ENCODE results near the gene KRTAP3-2. TPM values are rescaled to one million over a fixed set of nuclear protein-coding genes. Genes with fewer than 3 reads are reported as not detected.

The KRTAP3-2 gene
- total RNA-seq, 1 experiment from 2014 or later = not detected

DNA sequence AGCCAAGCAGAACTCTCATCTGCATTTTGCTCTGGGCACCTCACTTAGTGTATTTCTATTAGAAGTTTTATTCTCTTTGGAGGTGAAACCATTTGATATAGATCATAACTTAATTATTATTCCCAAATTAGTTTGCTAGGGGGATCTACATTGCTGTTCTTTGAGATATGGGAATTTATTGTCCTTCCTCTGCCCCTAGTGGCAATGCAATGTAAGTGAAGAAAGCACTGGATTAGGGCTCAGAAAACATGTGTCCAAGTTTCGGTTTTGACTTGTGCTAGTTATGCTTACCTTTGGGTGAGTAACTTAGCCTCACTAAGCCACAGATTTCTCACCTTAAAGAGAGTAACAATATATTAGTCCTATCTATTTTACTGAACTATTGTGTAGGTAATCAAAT is 35.9 kb downstream of the KRTAP3-2 start:
- peak; percentile 41 for DNase-seq (ENCODE audit: low spot score)

DNA sequence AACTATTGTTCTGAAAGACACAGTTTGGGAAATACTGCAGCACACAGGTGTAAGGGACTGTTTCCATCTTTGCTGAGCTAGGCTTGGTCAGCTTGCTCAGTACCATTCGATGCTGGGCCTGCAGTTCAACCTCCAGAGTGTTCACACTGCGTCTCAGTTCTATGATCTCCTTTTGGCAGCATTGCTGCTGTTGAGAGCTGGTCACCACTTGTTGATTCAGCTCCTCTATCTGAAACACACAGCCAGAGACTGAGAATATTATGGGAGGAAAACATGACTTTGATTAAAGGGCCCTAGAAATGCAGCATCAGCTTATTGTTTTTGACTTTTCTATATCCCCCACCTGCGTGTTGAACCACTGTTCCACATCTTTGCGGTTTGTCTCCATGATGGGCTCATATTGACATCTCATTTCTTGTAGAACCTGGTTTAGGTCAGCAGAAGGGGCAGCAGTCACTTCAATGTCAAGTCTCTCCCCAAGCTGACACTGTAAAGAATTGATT is 37.6 kb downstream of the KRTAP3-2 start:
- no peak for DNase-seq (ENCODE audit: low spot score)

DNA sequence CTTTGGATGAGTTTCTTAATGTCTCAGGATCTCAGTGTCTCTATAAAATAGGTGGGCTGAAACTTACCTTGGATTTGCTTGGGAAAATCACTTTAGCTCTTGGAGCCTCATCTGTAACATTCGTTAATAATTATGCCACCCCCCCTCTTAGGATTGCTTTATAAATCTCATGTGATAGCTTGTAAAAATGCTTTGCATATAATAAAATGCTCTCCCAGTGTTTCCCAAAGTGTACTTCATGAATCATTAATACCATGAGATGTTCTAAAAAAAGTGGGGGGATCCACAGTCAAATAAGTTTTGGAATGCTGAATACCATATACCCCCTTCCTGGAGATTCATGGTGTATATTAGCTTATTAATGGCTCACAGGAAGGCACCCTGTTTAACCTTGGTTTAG is 38.1 kb downstream of the KRTAP3-2 start:
- DNase-seq (ENCODE audit: low spot score) = no peak

DNA sequence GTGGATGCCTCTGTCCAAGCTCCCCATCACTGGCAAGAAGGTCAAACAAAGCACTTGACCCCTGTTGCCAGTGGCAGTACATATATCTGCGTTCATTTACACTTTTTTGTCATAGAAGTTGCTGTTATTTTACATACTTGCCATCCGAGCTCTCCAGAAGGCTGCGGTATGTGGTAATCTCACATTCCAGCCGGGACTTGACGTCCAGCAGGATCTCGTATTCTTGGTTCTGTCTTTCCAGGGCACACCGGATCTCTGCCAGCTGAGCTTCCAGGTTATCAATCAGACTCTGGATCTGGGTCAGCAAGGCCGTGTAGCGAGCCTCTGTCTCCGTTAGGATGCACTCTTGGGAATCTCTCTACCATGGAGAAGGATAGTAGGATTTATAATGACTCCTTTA is 39.6 kb downstream of the KRTAP3-2 start:
- no peak for DNase-seq (ENCODE audit: low spot score)

DNA sequence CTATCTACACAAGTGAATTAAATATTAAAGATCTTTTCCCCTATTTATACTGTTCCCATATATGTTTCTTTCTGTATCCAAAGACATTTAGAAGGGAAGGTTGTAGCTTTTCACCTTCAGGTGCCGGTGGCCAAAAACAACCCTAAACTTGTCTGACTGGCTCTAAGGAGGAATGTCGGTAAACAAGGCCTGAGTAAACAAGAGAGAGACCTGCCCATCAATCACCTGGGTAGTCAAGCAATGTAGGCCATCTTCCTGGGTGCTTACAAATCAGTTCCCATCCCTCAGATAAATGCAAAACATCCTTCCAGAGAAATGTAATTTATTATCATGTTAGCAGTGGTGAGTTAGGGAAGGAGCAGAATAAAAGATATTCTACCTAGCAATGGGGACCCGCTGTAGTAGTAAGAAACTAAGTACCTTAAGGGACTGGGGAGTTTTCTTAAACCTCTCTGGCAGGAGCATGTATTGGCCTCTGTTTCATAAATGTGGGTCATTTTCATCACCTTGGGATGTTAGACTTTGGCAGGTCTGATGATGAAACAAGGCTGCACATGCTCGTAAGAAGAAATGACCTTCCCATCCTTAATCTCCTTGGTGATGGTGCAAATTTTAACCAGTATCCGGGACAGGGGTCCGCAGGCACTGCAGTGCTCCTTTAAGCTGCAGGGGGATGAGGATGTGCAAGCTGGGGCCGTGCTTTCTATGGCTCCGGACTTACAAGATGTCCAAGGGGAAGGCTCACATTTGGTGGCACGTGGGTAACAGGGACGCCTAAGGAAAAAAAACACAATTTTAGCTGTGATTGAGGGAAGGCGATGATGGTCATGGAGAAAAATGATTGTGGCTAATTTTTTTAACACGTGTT is 41.4 kb downstream of the KRTAP3-2 start:
- no peak for DNase-seq (ENCODE audit: low spot score)

DNA sequence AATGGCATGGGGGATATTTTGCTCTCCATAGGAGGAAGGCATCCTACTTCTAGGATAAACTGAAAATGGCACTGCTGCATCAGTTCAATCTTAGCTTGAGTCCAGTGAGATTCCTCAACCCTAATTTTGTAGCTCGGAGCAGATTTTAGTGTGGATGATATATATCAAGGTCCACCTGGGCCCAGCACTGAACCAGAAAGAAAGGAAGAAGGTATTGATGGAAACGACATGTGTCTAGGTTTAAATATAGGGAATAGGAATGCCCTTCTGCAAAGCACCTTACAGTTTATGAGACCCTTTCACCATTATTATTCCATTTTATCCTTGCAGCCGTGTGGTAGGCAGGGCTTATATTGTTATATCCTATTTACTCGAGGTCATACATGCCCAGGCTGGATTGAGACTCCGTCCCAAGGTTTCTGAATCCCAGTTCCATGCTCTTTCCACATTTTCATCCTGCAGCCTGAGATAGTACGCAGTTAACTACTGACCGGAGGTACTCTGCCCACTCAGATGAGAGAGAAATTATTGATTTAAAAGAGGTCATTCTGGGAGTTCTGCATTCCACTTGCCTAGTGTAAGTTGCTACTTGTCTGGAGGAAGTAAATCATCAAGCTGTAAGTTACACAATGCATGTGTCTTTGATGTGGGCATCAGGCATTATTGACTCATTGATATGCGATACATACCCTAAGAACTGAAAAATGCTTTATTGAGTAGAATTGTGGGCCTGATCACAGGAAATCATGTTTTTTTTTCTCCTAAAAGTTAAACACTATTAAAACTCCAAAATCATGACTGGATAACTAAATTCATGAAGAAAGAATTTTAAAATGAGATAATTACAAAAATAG is 43.1 kb downstream of the KRTAP3-2 start:
- DNase-seq (ENCODE audit: low spot score) = peak; percentile 61

DNA sequence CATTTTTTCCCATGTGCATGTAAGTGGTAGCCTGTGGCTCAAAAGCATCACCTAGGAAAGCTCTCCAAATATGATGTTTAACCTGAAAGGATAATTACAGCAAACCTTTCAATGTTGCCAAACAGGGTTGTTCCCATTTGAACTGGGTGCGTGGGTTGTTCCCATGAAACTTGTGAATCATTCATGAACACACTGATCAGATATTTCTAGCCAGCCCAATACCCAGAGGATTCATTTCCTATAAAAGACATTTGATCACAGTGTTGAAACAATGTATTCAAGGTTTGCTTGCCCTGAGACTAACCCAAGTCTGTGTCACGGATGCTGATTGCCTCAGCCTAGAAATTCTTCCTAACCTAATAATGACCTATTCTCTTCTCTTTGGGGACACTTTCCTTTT is 45.8 kb downstream of the KRTAP3-2 start:
- no peak for DNase-seq (ENCODE audit: low spot score)

DNA sequence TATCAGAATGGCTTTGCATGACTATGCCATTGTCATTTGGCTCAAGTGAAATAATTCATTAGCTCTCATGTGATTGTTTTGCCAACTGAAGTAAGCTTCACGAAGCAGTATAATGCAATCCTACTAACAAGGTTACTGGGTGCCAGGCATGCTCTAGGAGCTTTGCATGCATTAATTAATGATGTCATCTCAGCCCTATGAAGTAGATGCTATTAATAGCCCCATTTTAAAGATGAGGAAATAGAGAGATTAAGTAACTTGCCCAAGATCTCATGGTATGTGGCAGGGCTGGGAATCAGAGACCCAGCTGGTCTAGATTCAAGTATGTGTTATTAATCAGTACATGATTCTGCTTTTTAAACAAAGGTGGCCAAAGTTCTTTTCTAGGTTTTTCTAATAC is 47.0 kb downstream of the KRTAP3-2 start:
- DNase-seq (ENCODE audit: low spot score) = peak; percentile 44

DNA sequence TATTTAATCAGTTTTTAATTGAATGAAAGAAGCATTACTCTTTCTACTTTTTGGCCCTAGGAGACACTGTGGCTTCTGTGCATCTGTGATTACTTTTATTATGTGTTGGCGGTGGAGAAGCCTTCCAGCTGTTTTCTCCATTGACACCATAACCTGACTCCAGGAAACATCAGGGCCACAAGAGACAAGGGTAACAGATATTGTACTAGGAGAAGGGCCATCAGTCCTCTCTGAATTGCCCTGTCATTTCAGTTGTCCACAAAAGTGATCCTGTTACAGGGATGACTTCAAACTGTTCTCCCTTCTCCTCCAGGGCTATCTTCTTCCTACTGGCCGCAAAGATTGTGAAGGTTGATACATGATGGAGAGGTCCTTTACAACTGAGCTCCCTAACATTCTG is 47.6 kb downstream of the KRTAP3-2 start:
- no peak for DNase-seq (ENCODE audit: low spot score)

DNA sequence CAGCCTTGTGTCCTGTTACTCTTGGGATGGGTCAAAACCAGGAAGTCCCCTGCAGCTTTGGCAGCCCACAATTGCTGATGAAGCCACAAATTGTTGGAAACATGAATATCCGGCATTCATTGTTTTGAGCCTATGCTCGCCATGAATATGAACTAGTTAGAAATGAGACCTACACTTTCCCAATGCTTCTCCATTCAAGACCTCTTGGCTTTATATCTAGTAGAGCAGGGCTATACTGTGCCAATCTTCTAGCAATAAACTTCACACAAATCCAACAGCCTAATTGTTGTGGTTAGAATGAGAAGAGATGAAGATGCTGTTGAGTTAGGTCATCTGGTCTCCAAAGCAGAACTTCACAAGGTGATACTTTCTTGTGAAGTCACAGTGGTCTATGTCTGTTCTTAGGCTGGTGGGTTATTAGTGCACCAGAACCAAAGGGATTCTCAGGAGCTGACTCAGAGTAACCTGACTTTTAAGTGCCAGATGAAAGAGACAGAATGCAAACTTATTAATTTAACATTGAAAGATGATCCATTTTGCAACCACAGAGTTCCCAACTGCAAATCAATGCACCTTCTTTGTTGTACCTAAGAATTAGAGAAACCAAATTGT is 48.6 kb downstream of the KRTAP3-2 start:
- DNase-seq (ENCODE audit: low spot score) = no peak

DNA sequence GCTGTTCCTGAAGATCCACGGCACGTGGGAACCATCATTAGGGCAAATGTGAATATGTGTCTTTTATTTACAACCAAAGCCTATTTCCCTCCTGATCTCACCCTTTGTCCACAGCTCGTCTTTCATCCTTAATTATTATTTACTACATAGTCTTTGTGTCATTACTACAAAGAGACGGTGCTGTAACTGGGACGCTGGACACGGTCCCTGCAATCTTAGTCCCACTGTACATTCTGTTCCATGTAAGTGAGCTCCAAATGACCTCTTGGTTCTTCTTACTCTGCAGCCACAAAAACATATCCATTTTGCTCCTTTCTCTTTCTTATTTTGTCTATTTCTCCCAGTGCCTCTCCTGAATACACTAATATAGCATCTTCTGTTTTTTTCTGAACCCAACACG is 49.5 kb downstream of the KRTAP3-2 start:
- DNase-seq (ENCODE audit: low spot score) = no peak

DNA sequence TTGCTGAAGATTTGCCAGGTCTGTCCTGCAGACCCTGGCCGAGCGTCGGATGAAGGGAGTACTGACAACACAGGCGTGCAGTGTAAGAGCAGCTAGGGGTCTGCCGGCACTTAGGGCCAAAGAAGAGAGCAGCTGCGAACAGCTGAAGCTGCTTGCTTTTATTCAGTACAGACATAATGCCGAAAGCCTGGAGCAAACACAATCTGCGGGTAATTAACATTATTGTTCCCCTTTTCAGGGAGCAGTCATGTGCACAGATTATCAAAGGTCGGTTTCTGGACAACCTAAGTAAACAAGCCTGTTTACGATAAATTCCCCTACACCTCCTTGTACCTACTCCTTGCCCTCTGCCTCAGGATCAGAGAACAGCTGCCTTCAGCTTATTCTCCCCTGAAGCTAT is 50.3 kb downstream of the KRTAP3-2 start:
- DNase-seq (ENCODE audit: low spot score) = no peak

Other genes with a start within 250 kb of the KRTAP3-2 start
- not detected in 2 replicates for gene KRT25, start 244.6 kb downstream of the KRTAP3-2 start, total RNA-seq (2014; rRNA removed; shearing (Covaris generic))
- gene KRT26, start 227.7 kb downstream of the KRTAP3-2 start, total RNA-seq (2014; rRNA removed; shearing (Covaris generic)) = not detected in 2 replicates
- not detected in 2 replicates for gene KRT27, start 217.4 kb downstream of the KRTAP3-2 start, total RNA-seq (2014; rRNA removed; shearing (Covaris generic))
- not detected in 2 replicates for gene KRT28, start 199.9 kb downstream of the KRTAP3-2 start, total RNA-seq (2014; rRNA removed; shearing (Covaris generic))
- 28.5 and 34.7 TPM in 2 replicates for gene KRT10, start 177.3 kb downstream of the KRTAP3-2 start, total RNA-seq (2014; rRNA removed; shearing (Covaris generic))
- not detected in 2 replicates for gene KRT12, start 132.7 kb downstream of the KRTAP3-2 start, total RNA-seq (2014; rRNA removed; shearing (Covaris generic))
- not detected in 2 replicates for gene KRT20, start 114.7 kb downstream of the KRTAP3-2 start, total RNA-seq (2014; rRNA removed; shearing (Covaris generic))
- gene KRT23, start 62.3 kb downstream of the KRTAP3-2 start, total RNA-seq (2014; rRNA removed; shearing (Covaris generic)) = not detected in 2 replicates
- not detected in 2 replicates for gene KRT39, start 33.0 kb downstream of the KRTAP3-2 start, total RNA-seq (2014; rRNA removed; shearing (Covaris generic))
- gene KRT40, start 15.6 kb downstream of the KRTAP3-2 start, total RNA-seq (2014; rRNA removed; shearing (Covaris generic)) = not detected in 2 replicates
- not detected in 2 replicates for gene KRTAP3-3, start 5.7 kb downstream of the KRTAP3-2 start, total RNA-seq (2014; rRNA removed; shearing (Covaris generic))
- not detected in 2 replicates for gene KRTAP3-1, start 9.2 kb upstream of the KRTAP3-2 start, total RNA-seq (2014; rRNA removed; shearing (Covaris generic))
- gene KRTAP1-5, start 27.3 kb upstream of the KRTAP3-2 start, total RNA-seq (2014; rRNA removed; shearing (Covaris generic)) = not detected in 2 replicates
- not detected in 2 replicates for gene KRTAP1-4, start 30.3 kb upstream of the KRTAP3-2 start, total RNA-seq (2014; rRNA removed; shearing (Covaris generic))
- gene KRTAP1-3, start 35.0 kb upstream of the KRTAP3-2 start, total RNA-seq (2014; rRNA removed; shearing (Covaris generic)) = not detected in 2 replicates
- not detected in 2 replicates for gene KRTAP1-1, start 41.5 kb upstream of the KRTAP3-2 start, total RNA-seq (2014; rRNA removed; shearing (Covaris generic))
- not detected in 2 replicates for gene KRTAP2-1, start 47.4 kb upstream of the KRTAP3-2 start, total RNA-seq (2014; rRNA removed; shearing (Covaris generic))
- not detected in 2 replicates for gene KRTAP2-2, start 55.3 kb upstream of the KRTAP3-2 start, total RNA-seq (2014; rRNA removed; shearing (Covaris generic))
- 0.69 and 1.00 TPM in 2 replicates for gene KRTAP2-3, start 60.2 kb upstream of the KRTAP3-2 start, total RNA-seq (2014; rRNA removed; shearing (Covaris generic))
- not detected in 2 replicates for gene KRTAP2-4, start 66.0 kb upstream of the KRTAP3-2 start, total RNA-seq (2014; rRNA removed; shearing (Covaris generic))
- not detected in 2 replicates for gene KRTAP4-7, start 84.2 kb upstream of the KRTAP3-2 start, total RNA-seq (2014; rRNA removed; shearing (Covaris generic))
- gene KRTAP4-8, start 98.2 kb upstream of the KRTAP3-2 start, total RNA-seq (2014; rRNA removed; shearing (Covaris generic)) = not detected in 2 replicates
- gene KRTAP4-16, start 102.3 kb upstream of the KRTAP3-2 start, total RNA-seq (2014; rRNA removed; shearing (Covaris generic)) = not detected in 2 replicates
- gene KRTAP4-9, start 105.5 kb upstream of the KRTAP3-2 start, total RNA-seq (2014; rRNA removed; shearing (Covaris generic)) = 0.22 TPM in 1 of 2 replicates, not detected in the other
- gene KRTAP4-11, start 118.5 kb upstream of the KRTAP3-2 start, total RNA-seq (2014; rRNA removed; shearing (Covaris generic)) = not detected in 2 replicates
- not detected in 2 replicates for gene KRTAP4-12, start 124.3 kb upstream of the KRTAP3-2 start, total RNA-seq (2014; rRNA removed; shearing (Covaris generic))
- not detected in 2 replicates for gene KRTAP4-6, start 140.6 kb upstream of the KRTAP3-2 start, total RNA-seq (2014; rRNA removed; shearing (Covaris generic))
- not detected in 2 replicates for gene KRTAP4-5, start 149.9 kb upstream of the KRTAP3-2 start, total RNA-seq (2014; rRNA removed; shearing (Covaris generic))
- gene KRTAP4-4, start 160.8 kb upstream of the KRTAP3-2 start, total RNA-seq (2014; rRNA removed; shearing (Covaris generic)) = not detected in 2 replicates
- gene KRTAP4-3, start 168.3 kb upstream of the KRTAP3-2 start, total RNA-seq (2014; rRNA removed; shearing (Covaris generic)) = not detected in 2 replicates
- not detected in 2 replicates for gene KRTAP4-2, start 178.3 kb upstream of the KRTAP3-2 start, total RNA-seq (2014; rRNA removed; shearing (Covaris generic))
- gene KRTAP4-1, start 185.0 kb upstream of the KRTAP3-2 start, total RNA-seq (2014; rRNA removed; shearing (Covaris generic)) = 0.26 TPM in 1 of 2 replicates, not detected in the other
- not detected in 2 replicates for gene KRTAP9-1, start 190.0 kb upstream of the KRTAP3-2 start, total RNA-seq (2014; rRNA removed; shearing (Covaris generic))
- not detected in 2 replicates for gene KRTAP9-2, start 226.7 kb upstream of the KRTAP3-2 start, total RNA-seq (2014; rRNA removed; shearing (Covaris generic))
- not detected in 2 replicates for gene KRTAP9-3, start 232.5 kb upstream of the KRTAP3-2 start, total RNA-seq (2014; rRNA removed; shearing (Covaris generic))
- not detected in 2 replicates for gene KRTAP9-8, start 238.1 kb upstream of the KRTAP3-2 start, total RNA-seq (2014; rRNA removed; shearing (Covaris generic))
- not detected in 2 replicates for gene KRTAP9-4, start 249.8 kb upstream of the KRTAP3-2 start, total RNA-seq (2014; rRNA removed; shearing (Covaris generic))

All from A172 (cell line).